ENCODE data around the gene PPFIBP1. TPM values are rescaled to one million over a fixed set of nuclear protein-coding genes. Genes with fewer than 3 reads are reported as not detected.

PPFIBP1 gene
- total and polyA plus RNA-seq, 2 of the 13 experiments (the other 11 are each of a cell fraction or from before 2014, with no cell fraction given) = 16.2 to 21.8 TPM

GRCh38 chr12:27549801-27550652 lies 26.0 kb downstream of the PPFIBP1 start (continued):
- TF ChIP-seq ZNF576 (CRISPR knock-in tag; IDR thresholded peaks at IDR 0.05) (no peak), ZNF235 (CRISPR knock-in tag; IDR thresholded peaks at IDR 0.05; ENCODE audit: borderline replicate concordance) (no peak), ELF4 (CRISPR knock-in tag; IDR thresholded peaks at IDR 0.05; ENCODE audit: borderline replicate concordance) (no peak), ZNF34 (CRISPR knock-in tag; IDR thresholded peaks at IDR 0.05; ENCODE audit: borderline replicate concordance) (peak; percentile 69; the same call in 1 of the 2 replicates), TBX2 (CRISPR knock-in tag; IDR thresholded peaks at IDR 0.05; ENCODE audit: borderline replicate concordance) (peak; percentile 99), ZSCAN30 (CRISPR knock-in tag; IDR thresholded peaks at IDR 0.05) (no peak), FOXP1 (IDR thresholded peaks at IDR 0.05) (no peak), FOXP1 (CRISPR knock-in tag; IDR thresholded peaks at IDR 0.05) (peak; percentile 85)
- TF ChIP-seq, protein P1, sequence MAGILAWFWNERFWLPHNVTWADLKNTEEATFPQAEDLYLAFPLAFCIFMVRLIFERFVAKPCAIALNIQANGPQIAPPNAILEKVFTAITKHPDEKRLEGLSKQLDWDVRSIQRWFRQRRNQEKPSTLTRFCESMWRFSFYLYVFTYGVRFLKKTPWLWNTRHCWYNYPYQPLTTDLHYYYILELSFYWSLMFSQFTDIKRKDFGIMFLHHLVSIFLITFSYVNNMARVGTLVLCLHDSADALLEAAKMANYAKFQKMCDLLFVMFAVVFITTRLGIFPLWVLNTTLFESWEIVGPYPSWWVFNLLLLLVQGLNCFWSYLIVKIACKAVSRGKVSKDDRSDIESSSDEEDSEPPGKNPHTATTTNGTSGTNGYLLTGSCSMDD (CRISPR knock-in tag; IDR thresholded peaks at IDR 0.05) = no peak

- Histone ChIP-seq H3K27me3 (ENCODE audit: control insufficient read depth in 1 of 2, insufficient read depth in 2 of 2, low read length in 2 of 2) (no peaks in the 10 kb centered on the region), H3K27ac (ENCODE audit: extremely low read length, insufficient read depth, low read length) (peak overlapping the region; percentile 86), H3K4me2 (ENCODE audit: low read depth, low read length) (peak overlapping the region; percentile 69), H2AFZ (ENCODE audit: low read length) (no peak overlapping the region), H4K20me1 (ENCODE audit: insufficient read depth, low read length) (no peaks in the 10 kb centered on the region), H3K36me3 (replicated peaks in 1 of 2; ENCODE audit: control insufficient read depth in 1 of 2, insufficient read depth in 2 of 2, low read length in 2 of 2) (no peaks in the 10 kb centered on the region), H3K9me3 (ENCODE audit: low read length) (no peaks in the 10 kb centered on the region), H3K79me2 (ENCODE audit: insufficient read depth, low read length) (peaks cover 31% of the 10 kb centered on the region), H3K9ac (ENCODE audit: insufficient read depth, low read depth, low read length) (peak overlapping the region; percentile 56; the same call in 1 of the 2 replicates), H3K4me3 (replicated peaks in 1 of 3; ENCODE audit: insufficient read depth in 1 of 3, low read depth in 2 of 3, low read length in 3 of 3) (peak overlapping the region in 2 of 3 experiments; percentile 54 to 57; a peak in 2 of 6 replicates), H3K4me1 (ENCODE audit: insufficient read depth, low read length) (peaks cover 82% of the 10 kb centered on the region)
- in situ Hi-C loops (cut with HindIII; ENCODE audit: extremely low pct_ligation_motif_present, low pct_unique_long_range_greater_than_20kb) = no loop called here
- POLR2A ChIA-PET = interaction anchor here (1.4 to 5.1 kb wide), 2 partner anchors 24 to 27 kb away, joined by 5 to 65 read pairs; partner anchors contain the start of gene PPFIBP1
- intact Hi-C loops (cut with micrococcal nuclease; ENCODE audit: unreplicated experiment) = loop anchor here (10.0 kb wide), 1 partner anchor 154 kb away; no protein-coding TSS in a partner anchor
- DNase-seq (ENCODE audit: low spot score) (no peak), ATAC-seq (no peak), FAIRE-seq (peak; percentile 4)
- 59% methylated on average over 4 of the region's 4 CpGs for WGBS (ENCODE audit: low lambda C conversion rate)
- TF ChIP-seq ZNF296 (CRISPR knock-in tag; conservative IDR thresholded peaks at IDR 0.05) (no peak), ZNF773 (CRISPR knock-in tag; IDR thresholded peaks at IDR 0.05; ENCODE audit: borderline replicate concordance) (no peak), ZMAT5 (CRISPR knock-in tag; IDR thresholded peaks at IDR 0.05; ENCODE audit: borderline replicate concordance, low read depth) (no peak), TOE1 (CRISPR knock-in tag; IDR thresholded peaks at IDR 0.05) (no peak)
- no TSS peak for BruUV-seq (replicated peaks)
- CTCF ChIA-PET (ENCODE audit: low intra/inter-chr PET ratio, low total read pairs) = no interaction called here
Observed at GRCh38 chr12:27550653-27550975, 26.6 kb downstream of the PPFIBP1 start.
